HepG2 (cell line): ENCODE results near the gene XPO1. TPM values are rescaled to one million over a fixed set of nuclear protein-coding genes. Genes with fewer than 3 reads are reported as not detected.

Experiments used
- ARNT2 ChIP-seq: sonication (generic); formaldehyde crosslinking; IDR thresholded peaks from 2 replicates; pipeline ENCODE4 v1.8.0; 2022; ENCODE audit warnings: mild to moderate bottlenecking, low read depth, missing genetic modification reagents, moderate library complexity
- FOSL2 ChIP-seq: sonication (generic); formaldehyde crosslinking; IDR thresholded peaks from 2 replicates; pipeline ENCODE4 v1.4.0; 2020; ENCODE audit warnings: missing genetic modification reagents
- GATAD1 ChIP-seq: IDR thresholded peaks from 2 replicates; pipeline ENCODE4 v1.6.1; 2016; ENCODE audit warnings: missing genetic modification reagents, missing compliant biosample characterization
- HDAC2 ChIP-seq: sonication (generic); formaldehyde crosslinking; IDR thresholded peaks from 2 replicates; pipeline ENCODE4 v1.4.0; 2020; ENCODE audit warnings: missing genetic modification reagents
- HNRNPK ChIP-seq: fragments of 200-400 bp; formaldehyde crosslinking; IDR thresholded peaks from 2 replicates; pipeline ENCODE4 v1.6.1; 2018; ENCODE audit warnings: low read length, low read depth, moderate library complexity, mild to moderate bottlenecking; ENCODE audit not compliant: poor library complexity, severe bottlenecking
- MAF1 ChIP-seq: sonication (generic); formaldehyde crosslinking; IDR thresholded peaks from 2 replicates; pipeline ENCODE4 v1.5.0; 2020; ENCODE audit warnings: missing genetic modification reagents, borderline replicate concordance
- MIER2 ChIP-seq: IDR thresholded peaks from 2 replicates; pipeline ENCODE4 v1.6.1; 2016; ENCODE audit warnings: missing biosample characterization, missing genetic modification reagents
- NR2C2 ChIP-seq: sonication (generic); formaldehyde crosslinking; IDR thresholded peaks from 2 replicates; pipeline ENCODE4 v1.4.0; 2020; ENCODE audit warnings: missing genetic modification reagents, mild to moderate bottlenecking, moderate library complexity, borderline replicate concordance
- PCBP1 ChIP-seq: fragments of 200-400 bp; formaldehyde crosslinking; IDR thresholded peaks from 2 replicates; pipeline ENCODE4 v1.6.1; 2017; ENCODE audit warnings: mild to moderate bottlenecking, low read depth, low read length, borderline replicate concordance
- TBX2 ChIP-seq: sonication (generic); formaldehyde crosslinking; IDR thresholded peaks from 2 replicates; pipeline ENCODE4 v1.5.0; 2020; ENCODE audit warnings: missing genetic modification reagents, mild to moderate bottlenecking, borderline replicate concordance
- ZNF337 ChIP-seq: sonication (generic); formaldehyde crosslinking; IDR thresholded peaks from 2 replicates; pipeline ENCODE4 v1.5.1; 2020; ENCODE audit warnings: missing genetic modification reagents, low read depth, mild to moderate bottlenecking, borderline replicate concordance
- ZNF629 ChIP-seq: sonication (generic); formaldehyde crosslinking; conservative IDR thresholded peaks from 2 replicates; pipeline ENCODE4 v1.5.0; 2020; ENCODE audit warnings: missing genetic modification reagents
- ZNF652 ChIP-seq: IDR thresholded peaks from 2 replicates; pipeline ENCODE4 v1.6.1; 2016; ENCODE audit warnings: low read depth, borderline replicate concordance
- ZNF660 ChIP-seq: sonication (generic); formaldehyde crosslinking; IDR thresholded peaks from 2 replicates; pipeline ENCODE4 v1.5.1; 2020; ENCODE audit warnings: mild to moderate bottlenecking, low read depth, missing genetic modification reagents, borderline replicate concordance
- ZNF724P ChIP-seq: sonication (generic); formaldehyde crosslinking; IDR thresholded peaks from 2 replicates; pipeline ENCODE4 v1.8.0; 2022; ENCODE audit warnings: missing genetic modification reagents, borderline replicate concordance
- ZNF75D ChIP-seq: sonication (generic); formaldehyde crosslinking; IDR thresholded peaks from 2 replicates; pipeline ENCODE4 v1.8.1; 2023; ENCODE audit warnings: missing genetic modification reagents, mild to moderate bottlenecking, borderline replicate concordance
- ZNF816 ChIP-seq: sonication (generic); formaldehyde crosslinking; IDR thresholded peaks from 2 replicates; pipeline ENCODE4 v1.8.0; 2022; ENCODE audit warnings: missing genetic modification reagents, mild to moderate bottlenecking, borderline replicate concordance
- ZSCAN9 ChIP-seq: IDR thresholded peaks from 2 replicates; pipeline ENCODE4 v1.6.1; 2016; ENCODE audit warnings: borderline replicate concordance
- polyA plus RNA-seq, 8 experiments: library from polyadenylated mRNA; depleted of rRNA in 3 of 8; stranded (reverse) in 7 of 8; unstranded in 1 of 8; fragments of >200 nt; fragmentation: Illumina TruSeq in 4 of 8; extraction: Trizol in 4 of 8; gene quantifications; 2 replicates each; pipeline versions ENCODE4 v1.2.1 to v1.2.3, GENCODE V29; 2011 to 2016; ENCODE audit warnings: low read depth in 4 of 8, missing spikeins in 1 of 8, mixed read lengths in 1 of 8; ENCODE audit not compliant: insufficient read depth in 1 of 8
- total RNA-seq, 5 experiments: library from RNA; depleted of rRNA; stranded (reverse); fragments of >200 nt; fragmentation: Illumina TruSeq; extraction: Trizol; gene quantifications; 2 replicates each; pipeline ENCODE4 v1.2.3, GENCODE V29; 2016; ENCODE audit warnings: low read depth in 1 of 5
- TF ChIP-seq, protein P1 (sequence below): sonication (generic); formaldehyde crosslinking; conservative IDR thresholded peaks from 2 replicates; pipeline ENCODE4 v1.4.0; 2020; ENCODE audit warnings: mild to moderate bottlenecking, missing genetic modification reagents, moderate library complexity
- TF ChIP-seq, protein P2 (sequence below): sonication (generic); formaldehyde crosslinking; IDR thresholded peaks from 2 replicates; pipeline ENCODE4 v1.8.1; 2023; ENCODE audit warnings: missing genetic modification reagents, inconsistent platforms, borderline replicate concordance
- TF ChIP-seq, protein P3 (sequence below): sonication (generic); formaldehyde crosslinking; IDR thresholded peaks from 2 replicates; pipeline ENCODE4 v1.8.1; 2022; ENCODE audit warnings: low read depth, mild to moderate bottlenecking, missing genetic modification reagents

XPO1 gene
- total and polyA plus RNA-seq, 2 of the 13 experiments (the other 11 are each of a cell fraction or from before 2014, with no cell fraction given) = 67.4 to 212 TPM

DNA sequence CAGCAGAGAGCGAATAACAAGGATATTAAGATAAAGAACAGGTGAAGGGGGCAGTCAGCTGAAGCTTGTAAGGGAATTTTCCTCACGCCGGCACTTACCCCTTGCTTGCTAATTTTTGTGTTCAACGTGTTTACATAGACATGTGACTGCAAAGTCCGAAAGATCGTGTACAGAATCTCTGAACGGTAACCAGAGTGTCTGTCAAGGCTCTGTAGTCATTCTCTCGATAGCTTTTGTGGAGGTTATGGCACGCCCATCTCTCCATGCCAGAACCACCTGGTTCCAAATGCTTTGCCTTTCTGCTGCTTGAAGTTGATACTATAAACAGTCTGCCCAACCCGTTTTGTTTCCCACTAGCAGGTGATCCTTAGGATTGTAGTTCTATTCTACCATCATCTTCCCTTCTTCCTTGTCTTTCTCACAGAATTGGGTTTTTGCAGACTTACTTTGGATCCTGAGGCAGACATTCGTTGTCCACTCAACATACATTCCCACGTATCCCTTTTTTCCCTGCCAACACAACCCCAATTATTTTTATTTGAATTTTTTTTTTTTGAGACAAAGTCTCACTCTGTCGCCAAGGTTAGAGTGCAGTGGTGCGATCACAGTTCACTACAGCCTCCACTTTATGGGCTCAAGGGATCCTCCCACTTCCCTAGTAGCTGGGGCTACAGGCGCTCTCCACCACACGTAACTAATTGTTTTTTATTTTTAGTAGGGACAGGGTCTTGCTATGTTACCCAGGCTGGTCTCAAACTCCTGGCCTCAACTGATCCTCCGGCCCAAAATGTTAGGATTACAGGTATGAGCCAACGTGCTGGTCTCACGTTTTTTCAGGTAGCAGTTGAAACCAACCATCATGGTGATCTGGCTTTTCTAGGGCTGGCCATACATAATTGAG lies 66.0 kb downstream of the XPO1 start (continued):
- TF ChIP-seq, protein P1, sequence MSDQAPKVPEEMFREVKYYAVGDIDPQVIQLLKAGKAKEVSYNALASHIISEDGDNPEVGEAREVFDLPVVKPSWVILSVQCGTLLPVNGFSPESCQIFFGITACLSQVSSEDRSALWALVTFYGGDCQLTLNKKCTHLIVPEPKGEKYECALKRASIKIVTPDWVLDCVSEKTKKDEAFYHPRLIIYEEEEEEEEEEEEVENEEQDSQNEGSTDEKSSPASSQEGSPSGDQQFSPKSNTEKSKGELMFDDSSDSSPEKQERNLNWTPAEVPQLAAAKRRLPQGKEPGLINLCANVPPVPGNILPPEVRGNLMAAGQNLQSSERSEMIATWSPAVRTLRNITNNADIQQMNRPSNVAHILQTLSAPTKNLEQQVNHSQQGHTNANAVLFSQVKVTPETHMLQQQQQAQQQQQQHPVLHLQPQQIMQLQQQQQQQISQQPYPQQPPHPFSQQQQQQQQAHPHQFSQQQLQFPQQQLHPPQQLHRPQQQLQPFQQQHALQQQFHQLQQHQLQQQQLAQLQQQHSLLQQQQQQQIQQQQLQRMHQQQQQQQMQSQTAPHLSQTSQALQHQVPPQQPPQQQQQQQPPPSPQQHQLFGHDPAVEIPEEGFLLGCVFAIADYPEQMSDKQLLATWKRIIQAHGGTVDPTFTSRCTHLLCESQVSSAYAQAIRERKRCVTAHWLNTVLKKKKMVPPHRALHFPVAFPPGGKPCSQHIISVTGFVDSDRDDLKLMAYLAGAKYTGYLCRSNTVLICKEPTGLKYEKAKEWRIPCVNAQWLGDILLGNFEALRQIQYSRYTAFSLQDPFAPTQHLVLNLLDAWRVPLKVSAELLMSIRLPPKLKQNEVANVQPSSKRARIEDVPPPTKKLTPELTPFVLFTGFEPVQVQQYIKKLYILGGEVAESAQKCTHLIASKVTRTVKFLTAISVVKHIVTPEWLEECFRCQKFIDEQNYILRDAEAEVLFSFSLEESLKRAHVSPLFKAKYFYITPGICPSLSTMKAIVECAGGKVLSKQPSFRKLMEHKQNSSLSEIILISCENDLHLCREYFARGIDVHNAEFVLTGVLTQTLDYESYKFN (CRISPR knock-in tag) = peak; percentile 54
- no peak for TF ChIP-seq ZNF629
- no peak for TF ChIP-seq NR2C2 (CRISPR knock-in tag)
- TF ChIP-seq, protein P2, sequence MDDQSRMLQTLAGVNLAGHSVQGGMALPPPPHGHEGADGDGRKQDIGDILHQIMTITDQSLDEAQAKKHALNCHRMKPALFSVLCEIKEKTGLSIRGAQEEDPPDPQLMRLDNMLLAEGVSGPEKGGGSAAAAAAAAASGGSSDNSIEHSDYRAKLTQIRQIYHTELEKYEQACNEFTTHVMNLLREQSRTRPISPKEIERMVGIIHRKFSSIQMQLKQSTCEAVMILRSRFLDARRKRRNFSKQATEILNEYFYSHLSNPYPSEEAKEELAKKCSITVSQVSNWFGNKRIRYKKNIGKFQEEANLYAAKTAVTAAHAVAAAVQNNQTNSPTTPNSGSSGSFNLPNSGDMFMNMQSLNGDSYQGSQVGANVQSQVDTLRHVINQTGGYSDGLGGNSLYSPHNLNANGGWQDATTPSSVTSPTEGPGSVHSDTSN = no peak
- no peak for TF ChIP-seq ZNF652
- no peak for TF ChIP-seq ZNF660 (CRISPR knock-in tag)
- TF ChIP-seq HNRNPK = no peak
- TF ChIP-seq ZNF724P (CRISPR knock-in tag) = no peak
- TF ChIP-seq ZNF337 (CRISPR knock-in tag) = peak; percentile 37; the same call in 1 of the 2 replicates
- no peak for TF ChIP-seq ARNT2 (CRISPR knock-in tag)
- TF ChIP-seq MIER2 (CRISPR knock-in tag) = 0 out of 2 replicates have a peak, but pooled peaks have one; percentile 15
- TF ChIP-seq ZSCAN9 (CRISPR knock-in tag) = no peak
- TF ChIP-seq MAF1 (CRISPR knock-in tag) = no peak
- TF ChIP-seq TBX2 (CRISPR knock-in tag) = peak; percentile 43; the same call in 1 of the 2 replicates
- no peak; the same call in 1 of the 2 replicates for TF ChIP-seq ZNF816 (CRISPR knock-in tag)
- peak; percentile 16; the same call in 1 of the 2 replicates for TF ChIP-seq FOSL2 (CRISPR knock-in tag)
- peak; percentile 34; the same call in 1 of the 2 replicates for TF ChIP-seq HDAC2
- TF ChIP-seq PCBP1 = no peak
- TF ChIP-seq, protein P3, sequence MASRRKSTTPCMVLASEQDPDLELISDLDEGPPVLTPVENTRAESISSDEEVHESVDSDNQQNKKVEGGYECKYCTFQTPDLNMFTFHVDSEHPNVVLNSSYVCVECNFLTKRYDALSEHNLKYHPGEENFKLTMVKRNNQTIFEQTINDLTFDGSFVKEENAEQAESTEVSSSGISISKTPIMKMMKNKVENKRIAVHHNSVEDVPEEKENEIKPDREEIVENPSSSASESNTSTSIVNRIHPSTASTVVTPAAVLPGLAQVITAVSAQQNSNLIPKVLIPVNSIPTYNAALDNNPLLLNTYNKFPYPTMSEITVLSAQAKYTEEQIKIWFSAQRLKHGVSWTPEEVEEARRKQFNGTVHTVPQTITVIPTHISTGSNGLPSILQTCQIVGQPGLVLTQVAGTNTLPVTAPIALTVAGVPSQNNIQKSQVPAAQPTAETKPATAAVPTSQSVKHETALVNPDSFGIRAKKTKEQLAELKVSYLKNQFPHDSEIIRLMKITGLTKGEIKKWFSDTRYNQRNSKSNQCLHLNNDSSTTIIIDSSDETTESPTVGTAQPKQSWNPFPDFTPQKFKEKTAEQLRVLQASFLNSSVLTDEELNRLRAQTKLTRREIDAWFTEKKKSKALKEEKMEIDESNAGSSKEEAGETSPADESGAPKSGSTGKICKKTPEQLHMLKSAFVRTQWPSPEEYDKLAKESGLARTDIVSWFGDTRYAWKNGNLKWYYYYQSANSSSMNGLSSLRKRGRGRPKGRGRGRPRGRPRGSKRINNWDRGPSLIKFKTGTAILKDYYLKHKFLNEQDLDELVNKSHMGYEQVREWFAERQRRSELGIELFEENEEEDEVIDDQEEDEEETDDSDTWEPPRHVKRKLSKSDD = 0 out of 2 replicates have a peak, but pooled peaks have one; percentile 7
- TF ChIP-seq ZNF75D = no peak
- TF ChIP-seq GATAD1 (CRISPR knock-in tag) = no peak
